Fibroblast of skin of left quadriceps (primary cell): Measurements from ENCODE around the gene B4GALT1.

ENCODE experiments used
- DNase-seq, 2 experiments: peaks; one replicate each; pipeline ENCODE4 v3.0.0-alpha.2; 2013; ENCODE audit warnings: low read depth in 2 of 2

The B4GALT1 gene

GRCh38 chr9:33140401-33141360, 26.5 kb downstream of the B4GALT1 start:
- DNase-seq = no peak

DNA sequence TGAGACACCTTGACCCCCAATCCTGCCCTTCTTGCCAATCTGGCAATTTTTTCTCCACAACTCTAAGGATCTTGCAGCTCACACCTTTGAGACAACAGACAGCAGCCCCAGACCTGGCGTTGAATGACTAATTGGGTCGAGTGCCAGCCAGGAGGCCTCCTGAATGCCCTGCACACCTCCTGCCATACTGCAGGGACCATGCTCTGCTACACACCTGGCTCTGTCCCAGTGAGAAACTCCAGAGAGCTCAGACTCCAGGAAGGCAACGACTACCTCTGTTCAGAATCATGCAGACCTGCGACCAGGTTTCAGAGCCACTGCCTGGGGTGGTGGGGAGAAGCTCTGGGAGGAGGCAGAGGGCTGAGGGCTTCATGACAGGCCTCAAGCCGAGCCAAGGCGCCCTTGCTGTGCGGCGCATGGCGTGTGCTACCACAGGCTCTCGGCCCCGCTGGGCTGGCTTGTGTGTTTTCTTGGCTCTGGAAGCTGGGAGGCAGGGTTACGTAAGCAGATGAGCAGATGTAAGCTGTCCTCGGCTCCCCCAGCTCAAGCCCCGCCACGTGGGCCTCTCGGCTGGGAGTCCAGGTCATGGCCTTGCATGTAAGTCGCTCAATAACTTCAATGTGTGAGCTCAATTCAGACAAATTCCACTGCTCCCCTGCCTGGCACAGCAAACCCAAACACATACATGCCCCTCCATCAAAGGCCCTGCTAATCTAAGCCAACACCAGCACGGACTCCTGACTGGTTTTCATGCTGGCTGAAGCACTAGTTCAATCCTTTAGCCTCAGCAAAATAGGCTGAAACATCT, 27.5 kb downstream of the B4GALT1 start:
- DNase-seq = peak; percentile 85 to 87

- no peak for DNase-seq
Measured at GRCh38 chr9:33138768-33139167, 28.4 kb downstream of the B4GALT1 start.

GRCh38 chr9:33137781-33138264, 29.3 kb downstream of the B4GALT1 start:
- DNase-seq = no peak

- DNase-seq = no peak
Measured at GRCh38 chr9:33136721-33137670, 30.1 kb downstream of the B4GALT1 start.

DNA sequence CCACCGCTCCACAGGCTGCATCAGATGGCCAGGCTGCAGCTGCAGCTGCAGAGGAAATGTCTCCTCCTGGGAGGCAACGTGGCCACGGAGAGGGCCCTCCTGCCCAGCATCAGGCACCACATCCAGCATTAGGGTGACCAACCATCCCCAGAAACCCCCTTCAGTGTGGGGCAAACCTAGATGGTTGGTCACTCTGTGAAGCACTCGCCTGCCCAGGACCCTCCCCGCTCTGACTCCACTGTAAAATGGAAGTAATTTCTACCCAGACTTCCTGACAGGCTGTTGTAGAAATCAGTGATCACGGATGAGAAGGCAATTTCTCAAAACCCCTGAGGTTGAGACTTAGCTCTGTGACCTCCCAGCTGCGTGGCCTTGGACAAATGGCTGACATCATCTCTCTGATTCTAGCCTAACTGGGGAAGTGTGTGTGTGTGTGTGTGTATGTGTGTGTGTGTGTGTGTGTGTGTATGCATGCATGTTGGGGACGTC, 31.6 kb downstream of the B4GALT1 start:
- DNase-seq = no peak

GRCh38 chr9:33135031-33135461, 32.1 kb downstream of the B4GALT1 start:
- no peak for DNase-seq

GRCh38 chr9:33133186-33133585, 34.0 kb downstream of the B4GALT1 start:
- DNase-seq = no peak

- peak; percentile 47 to 57 for DNase-seq
Measured at GRCh38 chr9:33131790-33132772, 35.1 kb downstream of the B4GALT1 start.

- DNase-seq = no peak
Measured at GRCh38 chr9:33130961-33131789, 36.0 kb downstream of the B4GALT1 start.

GRCh38 chr9:33129886-33130881, 37.0 kb downstream of the B4GALT1 start:
- DNase-seq = peak; percentile 34 to 39

DNA sequence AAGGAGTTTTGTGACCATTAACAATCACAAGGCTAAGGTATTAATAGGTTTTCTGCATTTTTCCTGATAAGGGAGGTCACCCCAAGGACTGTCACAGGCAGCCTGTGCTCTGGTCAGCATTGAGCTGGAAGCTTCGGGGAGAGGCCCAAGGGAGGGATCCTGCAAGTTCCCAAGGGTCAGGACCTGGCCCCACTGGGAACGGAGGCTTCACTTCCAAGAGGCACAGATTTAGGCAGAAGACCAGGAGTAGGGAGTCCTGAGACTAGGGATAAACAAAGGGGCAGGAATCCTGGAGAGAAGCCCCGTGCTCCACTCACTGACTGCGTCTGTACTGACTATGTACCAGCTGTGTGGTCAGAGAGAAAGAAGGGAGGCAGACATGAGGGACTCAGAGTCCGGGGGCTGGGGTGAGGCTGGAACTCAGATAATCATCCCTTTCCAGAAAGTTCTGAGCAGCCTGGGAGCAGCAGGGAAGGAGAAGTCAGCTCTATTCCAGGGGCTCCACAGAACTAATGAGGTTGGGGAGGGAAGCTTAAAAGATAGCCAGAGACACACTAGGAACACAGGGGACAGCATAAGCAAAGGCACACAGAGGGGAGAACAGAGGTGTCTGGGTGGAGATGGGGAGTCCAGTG, 37.8 kb downstream of the B4GALT1 start:
- DNase-seq = no peak

DNA sequence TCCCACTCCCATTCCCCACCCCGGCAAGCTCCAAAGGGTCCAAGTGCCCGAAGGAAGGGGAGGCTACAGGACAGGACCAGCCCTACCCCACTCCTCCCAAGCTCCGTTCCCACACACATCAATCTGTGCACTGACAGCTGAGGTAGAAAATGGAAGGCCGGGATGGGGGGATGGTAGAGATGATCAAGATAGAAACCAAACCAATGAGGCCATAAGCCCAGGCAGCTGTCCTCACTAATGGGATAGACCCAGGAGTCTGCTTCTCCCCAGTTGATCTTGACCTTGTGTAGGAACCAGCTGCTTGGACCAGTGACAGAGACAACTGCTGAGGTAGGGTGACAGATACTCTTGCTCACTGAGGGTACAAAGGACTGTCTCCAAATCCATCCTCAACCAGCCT, 38.6 kb downstream of the B4GALT1 start:
- no peak for DNase-seq

DNA sequence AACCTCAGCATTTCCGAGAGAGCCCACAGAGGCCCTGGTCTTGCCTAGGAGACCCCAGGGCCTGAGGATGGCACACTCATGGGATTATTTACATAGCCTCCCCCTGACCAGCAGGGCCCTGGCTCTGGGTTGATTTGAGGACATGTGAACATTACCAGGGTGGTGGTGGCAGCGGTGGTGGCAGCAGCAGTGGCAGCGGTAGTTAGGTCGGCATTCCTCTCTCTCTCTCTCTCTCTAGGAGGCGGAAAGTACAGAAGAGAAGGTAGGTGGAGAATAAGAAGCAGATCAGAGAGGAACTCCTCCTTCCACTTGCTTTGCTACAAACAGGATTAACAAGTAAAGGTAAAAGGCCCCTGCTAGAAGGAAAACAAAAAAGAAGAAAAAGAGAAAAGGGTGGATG, 39.3 kb downstream of the B4GALT1 start:
- no peak for DNase-seq

DNA sequence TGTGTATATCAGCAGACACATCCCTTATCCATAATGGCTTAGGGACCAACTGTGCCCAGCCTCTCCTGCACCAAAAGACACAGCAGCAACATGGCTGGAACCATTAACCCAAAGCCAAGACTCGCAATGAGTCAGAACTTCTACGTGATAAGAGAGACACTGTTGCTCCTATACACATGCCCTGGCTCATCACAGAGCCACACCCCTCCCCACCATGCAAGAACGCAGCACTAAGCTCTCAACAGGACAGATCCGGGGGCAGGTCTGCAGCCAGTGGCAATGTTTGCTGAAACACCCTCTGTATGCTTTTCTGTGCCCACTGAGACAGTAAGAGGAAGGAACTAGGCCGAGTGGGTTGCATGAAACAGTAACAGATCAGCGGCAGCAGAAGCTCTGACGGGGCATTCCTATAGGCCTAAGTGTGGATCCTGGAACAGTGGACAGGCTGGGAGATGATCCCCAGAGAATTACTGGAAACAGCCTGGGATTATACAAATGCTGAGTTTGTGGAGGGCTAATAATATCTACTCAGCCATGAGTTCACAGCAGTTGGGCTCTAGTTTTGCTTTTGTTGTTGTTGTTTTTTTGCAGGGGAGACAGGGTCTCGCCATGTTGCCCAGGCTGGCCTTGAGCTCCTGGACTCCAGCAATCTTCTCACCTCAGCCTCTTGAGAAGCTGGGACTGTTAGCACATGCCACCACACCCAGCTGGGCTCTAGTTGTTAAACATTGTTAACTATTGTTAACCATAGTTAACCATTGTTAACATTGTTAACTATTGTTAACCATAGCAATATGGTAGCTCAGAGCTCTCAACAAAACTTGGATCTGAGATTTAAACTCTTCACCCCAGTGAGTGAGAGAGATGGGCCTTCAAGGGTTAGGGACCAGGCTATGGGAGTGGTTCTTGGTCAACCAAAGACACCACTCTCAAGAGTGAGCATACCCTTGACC, 41.0 kb downstream of the B4GALT1 start:
- DNase-seq = no peak

DNA sequence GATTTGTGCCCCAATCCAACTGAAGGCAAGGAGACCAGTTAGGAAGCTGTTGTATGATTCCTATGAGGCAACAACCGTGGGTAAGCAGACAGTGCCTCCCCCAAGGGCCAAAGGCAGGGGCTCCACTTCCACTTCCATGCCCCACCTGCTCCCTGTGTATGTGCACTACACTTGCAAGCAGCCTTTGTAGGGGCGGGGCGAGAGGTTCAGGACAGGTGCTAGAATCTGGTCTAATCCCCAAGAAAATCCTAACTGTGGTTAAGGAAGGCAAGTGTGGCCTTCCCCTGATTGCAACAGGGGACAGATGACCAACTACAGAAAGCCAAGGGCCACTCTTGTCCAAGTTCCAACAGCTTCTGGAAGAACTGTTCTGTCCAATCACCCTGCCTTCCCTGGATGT, 41.7 kb downstream of the B4GALT1 start:
- DNase-seq = no peak
